AG04449 (cell line): ENCODE data around the gene HPRT1.

ENCODE experiments used
- CTCF ChIA-PET: fragments of 350-600 bp; formaldehyde crosslinking; extraction: SDS; loops from one replicate; lab custom pipeline; 2021; ENCODE audit warnings: antibody characterized with exemption; lab: Yijun Ruan, JAX
- POLR2A ChIA-PET: fragments of 400-600, 350-600 bp; formaldehyde crosslinking; extraction: SDS; loops from one replicate; lab custom pipeline; 2020; ENCODE audit warnings: antibody characterized with exemption, inconsistent platforms; lab: Yijun Ruan, JAX
- DNase-seq: peaks from one replicate; pipeline ENCODE4 v3.0.0-alpha.2; 2010; ENCODE audit warnings: low read depth, low spot score
- H3K4me3 ChIP-seq: 2 replicates; pipeline ENCODE4 v1.5.1; 2011; ENCODE audit warnings: low read depth, mild to moderate bottlenecking, control low read depth, low read length
- TF ChIP-seq, protein P1 (sequence below): IDR thresholded peaks from one replicate; pipeline ENCODE4 v1.5.1; 2011; ENCODE audit warnings: mild to moderate bottlenecking, moderate library complexity, low read length, control low read depth, inconsistent platforms; ENCODE audit not compliant: insufficient read depth; ENCODE audit errors: missing control alignments

Gene HPRT1

DNA sequence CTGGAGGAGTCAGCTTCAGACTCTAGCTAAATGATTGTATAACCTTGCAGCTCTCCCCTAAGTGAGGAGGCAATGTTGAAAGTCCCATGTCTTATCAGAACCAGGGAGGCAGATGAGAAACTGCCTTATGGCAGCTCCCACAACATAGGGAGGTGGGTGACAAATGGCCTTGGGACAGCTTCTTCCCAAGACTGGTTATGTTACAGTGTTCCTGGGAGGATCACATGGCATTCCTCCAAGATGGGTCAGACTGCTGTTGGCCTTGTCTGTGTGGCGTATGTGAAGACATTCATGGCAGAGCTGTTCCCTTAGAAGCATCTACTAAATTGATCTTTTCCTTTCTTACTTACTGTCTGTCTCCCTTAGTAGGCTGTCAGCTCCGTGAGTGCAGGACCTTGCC lies 42.0 kb downstream of the HPRT1 start:
- DNase-seq = no peak

DNA sequence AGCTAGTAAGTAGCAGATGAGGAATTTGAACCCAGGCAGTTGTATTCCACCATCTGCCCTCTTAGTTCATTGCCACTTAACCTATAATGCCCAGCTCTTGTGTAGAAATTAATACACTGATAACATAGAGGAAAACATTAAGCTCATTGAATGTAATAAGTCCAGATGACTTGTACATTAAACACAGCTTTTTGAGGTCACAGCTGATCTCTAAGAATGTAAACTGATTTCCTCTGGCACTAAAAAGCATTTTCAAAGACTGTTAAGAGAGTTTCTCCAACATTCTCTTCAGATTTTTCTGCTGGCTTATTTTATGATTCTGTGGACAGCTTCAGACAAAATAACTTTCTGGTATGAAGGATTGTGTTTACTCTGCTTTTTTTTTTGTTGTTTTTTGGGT lies 42.7 kb downstream of the HPRT1 start:
- CTCF ChIA-PET = interaction anchor here (1.5 kb wide), 1 partner anchor 19 kb away, joined by 5 read pairs; no protein-coding TSS in a partner anchor

More for the DNA sequence above, 42.0 kb downstream of the HPRT1 start:
- TF ChIP-seq, protein P1, sequence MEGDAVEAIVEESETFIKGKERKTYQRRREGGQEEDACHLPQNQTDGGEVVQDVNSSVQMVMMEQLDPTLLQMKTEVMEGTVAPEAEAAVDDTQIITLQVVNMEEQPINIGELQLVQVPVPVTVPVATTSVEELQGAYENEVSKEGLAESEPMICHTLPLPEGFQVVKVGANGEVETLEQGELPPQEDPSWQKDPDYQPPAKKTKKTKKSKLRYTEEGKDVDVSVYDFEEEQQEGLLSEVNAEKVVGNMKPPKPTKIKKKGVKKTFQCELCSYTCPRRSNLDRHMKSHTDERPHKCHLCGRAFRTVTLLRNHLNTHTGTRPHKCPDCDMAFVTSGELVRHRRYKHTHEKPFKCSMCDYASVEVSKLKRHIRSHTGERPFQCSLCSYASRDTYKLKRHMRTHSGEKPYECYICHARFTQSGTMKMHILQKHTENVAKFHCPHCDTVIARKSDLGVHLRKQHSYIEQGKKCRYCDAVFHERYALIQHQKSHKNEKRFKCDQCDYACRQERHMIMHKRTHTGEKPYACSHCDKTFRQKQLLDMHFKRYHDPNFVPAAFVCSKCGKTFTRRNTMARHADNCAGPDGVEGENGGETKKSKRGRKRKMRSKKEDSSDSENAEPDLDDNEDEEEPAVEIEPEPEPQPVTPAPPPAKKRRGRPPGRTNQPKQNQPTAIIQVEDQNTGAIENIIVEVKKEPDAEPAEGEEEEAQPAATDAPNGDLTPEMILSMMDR = no peak
- ChIA-PET POLR2A (no interaction called here), CTCF (interaction anchor here (1.5 to 2.2 kb wide), 2 partner anchors 18 to 19 kb away, joined by 5 to 6 read pairs; no protein-coding TSS in a partner anchor)
- H3K4me3 ChIP-seq = no peak overlapping the region

DNA sequence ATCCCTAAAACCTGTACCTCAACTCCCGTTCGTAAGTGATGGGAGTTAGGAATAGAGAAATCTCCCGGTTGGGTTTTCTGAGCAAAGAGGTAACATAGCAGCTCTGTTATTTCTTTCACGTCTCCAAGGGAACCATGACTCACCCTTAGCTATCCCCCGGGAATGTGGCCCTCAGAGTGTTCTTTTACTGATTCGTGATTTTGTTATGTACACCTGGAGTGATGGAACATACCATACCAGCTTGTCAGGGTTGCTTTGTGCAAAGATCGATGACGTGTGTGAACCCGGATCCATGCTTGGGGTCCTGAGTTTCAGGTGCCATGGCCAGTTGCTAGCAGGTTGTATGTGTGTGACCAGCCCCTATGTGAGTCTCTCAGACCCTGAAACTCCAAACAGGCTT lies 52.6 kb downstream of the HPRT1 start:
- CTCF ChIA-PET = interaction anchor here (2.7 kb wide), 1 partner anchor 9 kb away, joined by 10 read pairs; no protein-coding TSS in a partner anchor
- POLR2A ChIA-PET = no interaction called here
- no peak overlapping the region for H3K4me3 ChIP-seq
- no peak for DNase-seq
- TF ChIP-seq, protein P1 = no peak

More for the DNA sequence above, 42.7 kb downstream of the HPRT1 start:
- POLR2A ChIA-PET = no interaction called here
- DNase-seq = no peak
- no peak overlapping the region for H3K4me3 ChIP-seq
- TF ChIP-seq, protein P1 = no peak

DNA sequence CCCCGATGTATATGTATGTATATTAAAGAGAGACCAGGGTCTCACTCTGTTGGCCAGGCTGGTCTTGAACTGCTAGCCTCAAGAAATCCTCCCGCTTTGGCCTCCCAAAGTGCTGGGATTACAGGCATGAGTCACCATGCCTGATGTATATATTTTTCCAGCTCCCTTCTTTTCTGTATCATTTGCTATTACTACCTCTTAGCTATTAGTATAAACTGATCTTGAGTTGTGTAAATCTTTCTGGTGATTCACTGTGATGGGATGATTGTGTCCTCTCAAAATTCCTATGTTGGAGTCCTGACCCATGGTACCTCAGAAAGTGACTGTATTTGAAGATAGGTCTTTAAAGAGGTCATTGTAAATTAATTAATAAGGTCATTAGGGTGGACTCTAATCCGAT lies 53.1 kb downstream of the HPRT1 start:
- TF ChIP-seq, protein P1 = no peak
- POLR2A ChIA-PET = no interaction called here
- H3K4me3 ChIP-seq = no peak overlapping the region
- CTCF ChIA-PET = interaction anchor here (2.7 kb wide), 1 partner anchor 8 kb away, joined by 10 read pairs; no protein-coding TSS in a partner anchor
- DNase-seq = no peak

DNA sequence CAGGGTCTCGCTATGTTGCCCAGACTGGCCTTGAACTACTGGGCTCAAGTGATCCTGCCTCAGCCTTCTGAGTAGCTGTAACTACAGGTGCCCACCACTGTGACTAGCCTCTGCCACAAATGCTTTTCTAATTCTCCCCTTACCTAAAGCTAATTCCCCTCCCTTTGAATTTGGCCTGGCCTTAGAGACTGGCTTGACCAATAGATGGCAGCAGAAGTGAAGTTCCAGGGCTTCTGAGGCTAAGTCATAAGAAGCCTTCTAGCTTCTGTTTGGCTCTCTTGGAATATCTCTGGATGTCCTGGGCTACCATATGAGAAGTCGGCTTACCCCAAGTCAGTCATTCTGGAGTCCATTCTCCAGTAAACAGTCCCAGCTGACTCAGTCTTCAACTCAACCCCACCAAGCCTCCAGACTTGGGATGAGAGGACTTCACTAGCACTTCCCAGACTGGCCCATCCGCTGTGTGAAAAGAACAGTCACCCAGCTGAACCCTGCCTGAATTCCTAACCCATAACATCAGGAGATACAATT lies 61.0 kb downstream of the HPRT1 start:
- CTCF ChIA-PET = interaction anchor here (0.7 to 6.2 kb wide), 23 partner anchors 9 to 272 kb away, joined by 3 to 53 read pairs (median 4); no protein-coding TSS in a partner anchor
- no peak overlapping the region for H3K4me3 ChIP-seq
- POLR2A ChIA-PET = no interaction called here
- TF ChIP-seq, protein P1 = peak; percentile 58
- DNase-seq = no peak

DNA sequence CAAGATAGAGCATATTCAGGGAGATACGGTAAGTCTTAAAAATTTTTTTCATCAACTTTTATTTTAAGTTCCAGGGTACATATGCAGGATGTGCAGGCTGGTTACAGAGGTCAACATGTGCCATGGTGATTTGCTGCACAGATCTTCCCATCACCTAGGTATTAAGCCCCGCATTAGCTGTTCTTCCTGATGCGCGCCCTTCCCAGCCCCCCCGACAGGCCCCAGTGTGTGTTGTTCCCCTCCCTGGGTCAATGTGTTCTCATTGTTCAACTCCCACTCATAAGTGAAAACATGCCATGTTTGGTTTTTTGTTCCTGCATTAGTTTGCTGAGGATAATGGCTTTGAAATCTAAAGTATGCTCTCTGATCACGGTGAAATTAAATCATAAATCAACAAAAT lies 64.2 kb downstream of the HPRT1 start:
- no peak overlapping the region for H3K4me3 ChIP-seq
- ChIA-PET CTCF (interaction anchor here (6.2 kb wide), 1 partner anchor 257 kb away, joined by 53 read pairs; no protein-coding TSS in a partner anchor), POLR2A (no interaction called here)
- no peak for DNase-seq
- TF ChIP-seq, protein P1 = no peak
